Right atrium auricular region (tissue), 2 donors: ENCODE measurements around the gene LAMA2. TPM values are rescaled to one million over a fixed set of nuclear protein-coding genes. Genes with fewer than 3 reads are reported as not detected.

Experiments
- DNase-seq: peaks from one replicate; pipeline ENCODE4 v3.0.0-alpha.2; 2019; ENCODE audit warnings: low spot score
- H3K27ac ChIP-seq, 2 donors: fragments of 200-600 bp; sonication (generic); 1 replicate in 1 of 2; 2 replicates in 1 of 2; pipeline ENCODE4 v1.5.1; 2016 to 2019
- H3K27me3 ChIP-seq, 2 donors: fragments of 200-600 bp; sonication (generic); one replicate each; pipeline versions ENCODE4 v1.5.1 to v1.6.0; 2017 to 2019
- H3K36me3 ChIP-seq: fragments of 200-600 bp; sonication (generic); one replicate; pipeline ENCODE4 v1.5.1; 2016
- H3K4me1 ChIP-seq, 2 donors: fragments of 200-600 bp; sonication (generic); one replicate each; pipeline versions ENCODE4 v1.5.1 to v1.6.0; 2017 to 2019
- H3K4me3 ChIP-seq, 2 donors: fragments of 200-600 bp; sonication (generic); 1 replicate in 1 of 2; 2 replicates in 1 of 2; pipeline ENCODE4 v1.5.1; 2017 to 2019; ENCODE audit warnings: mild to moderate bottlenecking in 1 of 2, moderate library complexity in 1 of 2
- H3K9me3 ChIP-seq, 2 donors: fragments of 200-600 bp; sonication (generic); one replicate each; pipeline ENCODE4 v1.5.1; 2019
- CTCF ChIP-seq, 2 donors: fragments of 200-600 bp; sonication (generic); IDR thresholded peaks; one replicate each; pipeline ENCODE4 v1.5.1; 2019; ENCODE audit warnings: antibody characterized with exemption in 2 of 2
- total RNA-seq, 2 donors: library from RNA; depleted of rRNA; stranded (reverse); fragments of >200 nt; gene quantifications; one replicate each; pipeline ENCODE4 v1.1.0, GENCODE V29; 2016

Gene LAMA2
- total RNA-seq, 2 donors from 2014 or later = 150 to 166 TPM

GRCh38 chr6:129497481-129498441 is 614.8 kb downstream of the LAMA2 start:
- peaks cover 41% of the 10 kb centered on the region for H3K36me3 ChIP-seq
- H3K4me3 ChIP-seq = no peak overlapping the region
- DNase-seq = no peak
- no peaks in the 10 kb centered on the region for H3K9me3 ChIP-seq
- no peaks in the 10 kb centered on the region for H3K27me3 ChIP-seq
- H3K27ac ChIP-seq = peak overlapping the region in 1 of 2 donors; percentile 40
- peaks cover 0 to 26% of the 10 kb centered on the region in 2 donors for H3K4me1 ChIP-seq
- TF ChIP-seq CTCF (IDR thresholded peaks at IDR 0.05) = no peak

- peak overlapping the region in 1 of 2 donors; percentile 40 for H3K27ac ChIP-seq
- no peak for TF ChIP-seq CTCF (IDR thresholded peaks at IDR 0.05)
- H3K9me3 ChIP-seq = no peaks in the 10 kb centered on the region
- peaks cover 41% of the 10 kb centered on the region for H3K36me3 ChIP-seq
- H3K4me1 ChIP-seq = peaks cover 0 to 24% of the 10 kb centered on the region in 2 donors
- H3K27me3 ChIP-seq = no peaks in the 10 kb centered on the region
- H3K4me3 ChIP-seq = no peak overlapping the region
- DNase-seq = no peak
Observed at GRCh38 chr6:129498541-129498940, 615.6 kb downstream of the LAMA2 start.

GRCh38 chr6:129498950-129499842 is 616.3 kb downstream of the LAMA2 start:
- Histone ChIP-seq H3K9me3 (no peaks in the 10 kb centered on the region), H3K4me3 (no peak overlapping the region), H3K27me3 (no peaks in the 10 kb centered on the region), H3K27ac (peak overlapping the region in 1 of 2 donors; percentile 40), H3K4me1 (peaks cover 0 to 24% of the 10 kb centered on the region in 2 donors), H3K36me3 (peaks cover 39% of the 10 kb centered on the region)
- DNase-seq = no peak
- peak; percentile 38 to 71 for TF ChIP-seq CTCF (IDR thresholded peaks at IDR 0.05)

- H3K36me3 ChIP-seq = peaks cover 39% of the 10 kb centered on the region
- no peaks in the 10 kb centered on the region for H3K9me3 ChIP-seq
- no peak overlapping the region for H3K4me3 ChIP-seq
- DNase-seq = no peak
- H3K27ac ChIP-seq = peak overlapping the region in 1 of 2 donors; percentile 40
- H3K4me1 ChIP-seq = peaks cover 0 to 24% of the 10 kb centered on the region in 2 donors
- no peak for TF ChIP-seq CTCF (IDR thresholded peaks at IDR 0.05)
- no peaks in the 10 kb centered on the region for H3K27me3 ChIP-seq
Observed at GRCh38 chr6:129499843-129500219, 616.9 kb downstream of the LAMA2 start.

- no peaks in the 10 kb centered on the region for H3K27me3 ChIP-seq
- peak in 1 of 2 donors; percentile 36 for TF ChIP-seq CTCF (IDR thresholded peaks at IDR 0.05)
- H3K4me1 ChIP-seq = peaks cover 0 to 24% of the 10 kb centered on the region in 2 donors
- peak overlapping the region; percentile 17 to 32 for H3K27ac ChIP-seq
- no peaks in the 10 kb centered on the region for H3K9me3 ChIP-seq
- no peak overlapping the region for H3K4me3 ChIP-seq
- peaks cover 40% of the 10 kb centered on the region for H3K36me3 ChIP-seq
- no peak for DNase-seq
Observed at GRCh38 chr6:129500958-129501739, 618.2 kb downstream of the LAMA2 start.
